Measurements from ENCODE around the gene PIGB.

Gene PIGB

GRCh38 chr15:55343168-55343567 is 24.1 kb downstream of the PIGB start:
- H3K4me3 ChIP-seq (ENCODE audit: low read depth, low read length): no peak overlapping the region
- H3K36me3 ChIP-seq: no peaks in the 10 kb centered on the region
- no peaks in the 10 kb centered on the region for H3K27me3 ChIP-seq (ENCODE audit: insufficient read depth, low read depth, severe bottlenecking)
- no peak for TF ChIP-seq CTCF (IDR thresholded peaks at IDR 0.05; ENCODE audit: low read depth, low read length)
- H3K27ac ChIP-seq: no peak overlapping the region
- no peaks in the 10 kb centered on the region for H3K9me3 ChIP-seq (ENCODE audit: severe bottlenecking)
- DNase-seq: no peak

DNA sequence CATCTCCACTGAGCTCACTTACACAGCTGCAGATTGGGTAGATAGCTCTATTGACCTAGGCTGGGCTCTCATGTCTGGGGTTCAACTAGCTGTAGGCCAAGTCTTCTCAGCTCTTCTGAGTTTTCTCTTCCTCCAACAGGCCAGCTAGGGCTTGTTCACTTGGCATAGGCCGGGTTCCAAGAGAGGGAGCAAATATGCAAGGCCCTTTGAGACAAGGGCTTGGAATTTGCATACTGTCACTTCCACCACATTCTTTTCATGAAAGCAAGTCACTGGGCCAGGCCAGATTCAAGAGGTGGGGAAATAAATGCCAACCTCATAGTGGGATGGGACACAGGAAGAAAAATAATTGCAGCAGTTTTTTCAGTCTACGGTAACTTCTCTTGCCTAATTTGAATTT is 25.2 kb downstream of the PIGB start:
- TF ChIP-seq CTCF (IDR thresholded peaks at IDR 0.05; ENCODE audit: low read depth, low read length): no peak
- Histone ChIP-seq H3K27ac (no peak overlapping the region), H3K4me3 (ENCODE audit: low read depth, low read length) (no peak overlapping the region)

DNA sequence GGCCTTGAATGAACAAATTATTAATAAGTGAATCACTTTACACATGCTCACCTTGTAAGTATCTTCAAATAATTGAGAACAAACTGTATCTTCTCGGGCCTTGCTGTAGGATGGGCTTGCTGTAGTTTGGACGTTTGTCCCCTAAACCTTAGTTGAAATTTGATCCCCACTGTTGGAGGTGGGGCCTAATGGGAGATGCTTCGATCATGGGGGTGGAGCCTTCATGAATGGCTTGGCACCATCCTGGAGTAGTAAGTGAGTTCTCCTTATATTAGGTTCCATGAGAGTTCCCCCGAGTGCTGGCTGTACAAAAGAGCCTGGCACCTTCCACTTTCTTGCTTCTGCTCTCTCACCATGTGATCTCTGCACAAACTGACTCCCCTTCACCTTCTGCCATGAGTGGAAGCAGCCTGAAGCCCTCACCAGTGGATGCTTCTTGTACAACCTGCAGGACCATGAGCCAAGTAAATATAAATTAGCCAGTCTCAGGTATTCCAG is 29.3 kb downstream of the PIGB start:
- Histone ChIP-seq H3K27me3 (ENCODE audit: insufficient read depth, low read depth, severe bottlenecking) (no peaks in the 10 kb centered on the region), H3K4me3 (ENCODE audit: low read depth, low read length) (no peak overlapping the region), H3K27ac (no peak overlapping the region), H3K9me3 (ENCODE audit: severe bottlenecking) (no peaks in the 10 kb centered on the region), H3K36me3 (no peaks in the 10 kb centered on the region)
- DNase-seq: no peak
- no peak for TF ChIP-seq CTCF (IDR thresholded peaks at IDR 0.05; ENCODE audit: low read depth, low read length)

More for the DNA sequence above, 25.2 kb downstream of the PIGB start:
- no peak for DNase-seq
- H3K27me3 ChIP-seq (ENCODE audit: insufficient read depth, low read depth, severe bottlenecking): no peaks in the 10 kb centered on the region
- H3K9me3 ChIP-seq (ENCODE audit: severe bottlenecking): no peaks in the 10 kb centered on the region
- no peaks in the 10 kb centered on the region for H3K36me3 ChIP-seq

DNA sequence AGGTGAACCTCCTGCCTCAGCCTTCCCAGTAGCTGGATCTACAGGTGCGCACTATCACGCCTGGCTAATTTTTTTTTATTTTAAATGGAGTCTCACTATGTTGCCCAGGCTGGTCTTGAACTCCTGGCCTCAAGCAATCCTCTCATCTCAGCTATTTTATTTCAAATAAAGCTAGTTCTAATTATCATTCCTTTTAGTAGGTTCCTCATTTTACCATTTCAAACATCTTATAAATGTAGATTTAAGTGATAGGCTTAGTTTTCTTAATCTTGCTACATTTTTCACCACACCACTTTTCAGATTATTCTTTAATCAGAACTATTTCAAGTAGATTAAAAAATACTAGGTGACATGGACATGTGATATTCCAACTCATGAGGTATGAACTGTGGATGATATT is 30.3 kb downstream of the PIGB start:
- TF ChIP-seq CTCF (IDR thresholded peaks at IDR 0.05; ENCODE audit: low read depth, low read length): no peak
- no peaks in the 10 kb centered on the region for H3K9me3 ChIP-seq (ENCODE audit: severe bottlenecking)
- H3K27ac ChIP-seq: no peak overlapping the region
- H3K4me3 ChIP-seq (ENCODE audit: low read depth, low read length): no peak overlapping the region
- no peaks in the 10 kb centered on the region for H3K36me3 ChIP-seq
- DNase-seq: no peak
- H3K27me3 ChIP-seq (ENCODE audit: insufficient read depth, low read depth, severe bottlenecking): no peaks in the 10 kb centered on the region

DNA sequence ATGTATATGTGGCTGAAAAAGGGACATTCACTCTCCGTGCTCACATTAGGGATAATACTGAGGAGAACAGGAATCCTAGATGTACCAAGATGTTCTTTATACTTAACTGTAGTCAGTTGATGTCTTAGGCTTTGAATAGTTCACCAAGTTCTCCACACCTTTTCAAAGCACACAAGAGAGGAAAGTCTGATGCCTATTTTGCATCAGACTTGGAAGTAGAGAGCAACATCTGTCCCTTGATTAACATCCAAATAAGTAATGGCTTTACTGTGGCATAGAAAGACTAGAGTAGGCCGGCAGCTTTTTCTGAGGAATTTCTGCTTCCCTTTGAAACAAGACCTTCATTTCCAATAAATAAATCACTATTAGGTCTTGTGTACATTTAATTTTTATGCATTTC is 34.0 kb downstream of the PIGB start:
- no peak overlapping the region for H3K4me3 ChIP-seq (ENCODE audit: low read depth, low read length)
- H3K27me3 ChIP-seq (ENCODE audit: insufficient read depth, low read depth, severe bottlenecking): no peaks in the 10 kb centered on the region
- H3K36me3 ChIP-seq: no peaks in the 10 kb centered on the region
- no peak for TF ChIP-seq CTCF (IDR thresholded peaks at IDR 0.05; ENCODE audit: low read depth, low read length)
- H3K27ac ChIP-seq: no peak overlapping the region
- no peaks in the 10 kb centered on the region for H3K9me3 ChIP-seq (ENCODE audit: severe bottlenecking)
- no peak for DNase-seq

- no peak for TF ChIP-seq CTCF (IDR thresholded peaks at IDR 0.05; ENCODE audit: low read depth, low read length)
- no peak overlapping the region for H3K27ac ChIP-seq
- H3K36me3 ChIP-seq: no peaks in the 10 kb centered on the region
- no peak overlapping the region for H3K4me3 ChIP-seq (ENCODE audit: low read depth, low read length)
- H3K9me3 ChIP-seq (ENCODE audit: severe bottlenecking): no peaks in the 10 kb centered on the region
- no peak for DNase-seq
- no peaks in the 10 kb centered on the region for H3K27me3 ChIP-seq (ENCODE audit: insufficient read depth, low read depth, severe bottlenecking)
These were observed 38.1 kb downstream of the PIGB start for GRCh38 chr15:55356985-55357585.

Measured in WERI-Rb-1 (cell line).